ENCODE data around the gene PSD.

Gene PSD

GRCh38 chr10:102400076-102400475 lies 18.5 kb downstream of the PSD start:
- peak overlapping the region in 1 of 2 experiments; percentile 70 for H3K18ac ChIP-seq (ENCODE audit: low read depth in 1 of 2, low read length in 2 of 2)
- H4K8ac ChIP-seq (ENCODE audit: low read length) = peak overlapping the region; percentile 96
- H3K4me1 ChIP-seq (ENCODE audit: control insufficient read depth, insufficient read depth, low read depth, low read length) = peaks cover 61% of the 10 kb centered on the region
- peak overlapping the region; percentile 54 for H2AK5ac ChIP-seq (ENCODE audit: low read length, severe bottlenecking)
- peaks cover 31 to 71% of the 10 kb centered on the region in 2 experiments for H3K36me3 ChIP-seq (ENCODE audit: control insufficient read depth in 1 of 2, insufficient read depth in 2 of 2, low read depth in 1 of 2, low read length in 2 of 2)
- no peaks in the 10 kb centered on the region for H3K27me3 ChIP-seq (ENCODE audit: control insufficient read depth in 1 of 2, insufficient read depth in 1 of 2, low read length in 2 of 2)
- H3K23ac ChIP-seq (ENCODE audit: low read length in 2 of 2) = no peak overlapping the region
- 91% methylated on average over 16 of the region's 17 CpGs for WGBS
- peak overlapping the region; percentile 22 to 61 for H3K4ac ChIP-seq (ENCODE audit: low read depth in 1 of 2, low read length in 2 of 2)
- H3K79me1 ChIP-seq (replicated peaks; ENCODE audit: low read length, poor library complexity, severe bottlenecking) = peaks cover 23% of the 10 kb centered on the region
- no peak overlapping the region for H3K14ac ChIP-seq (ENCODE audit: low read length in 2 of 2)
- no peak overlapping the region for H3K4me3 ChIP-seq (ENCODE audit: insufficient read depth in 1 of 2, low read depth in 1 of 2, low read length in 2 of 2)
- no peak overlapping the region for H2BK120ac ChIP-seq (ENCODE audit: low read depth, low read length)
- peak overlapping the region in 1 of 2 experiments; percentile 51 for H2BK12ac ChIP-seq (ENCODE audit: low read length in 2 of 2)
- H2BK5ac ChIP-seq (ENCODE audit: low read depth, low read length, poor library complexity, severe bottlenecking) = no peak overlapping the region
- H4K91ac ChIP-seq (ENCODE audit: low read length) = peak overlapping the region; percentile 86
- H3K9ac ChIP-seq (ENCODE audit: low read length) = peak overlapping the region; percentile 76
- peak overlapping the region; percentile 73 for H3K4me2 ChIP-seq (ENCODE audit: low read length, poor library complexity, severe bottlenecking)
- no peak overlapping the region for H2AFZ ChIP-seq (ENCODE audit: low read depth, low read length)
- DNase-seq = no peak
- peak overlapping the region; percentile 68 for H2BK15ac ChIP-seq (ENCODE audit: low read depth, poor library complexity, severe bottlenecking)
- no peak overlapping the region for H3K27ac ChIP-seq (ENCODE audit: low read length, poor library complexity, severe bottlenecking)
- no peaks in the 10 kb centered on the region for H3K9me3 ChIP-seq (ENCODE audit: control insufficient read depth, low read length)

DNA sequence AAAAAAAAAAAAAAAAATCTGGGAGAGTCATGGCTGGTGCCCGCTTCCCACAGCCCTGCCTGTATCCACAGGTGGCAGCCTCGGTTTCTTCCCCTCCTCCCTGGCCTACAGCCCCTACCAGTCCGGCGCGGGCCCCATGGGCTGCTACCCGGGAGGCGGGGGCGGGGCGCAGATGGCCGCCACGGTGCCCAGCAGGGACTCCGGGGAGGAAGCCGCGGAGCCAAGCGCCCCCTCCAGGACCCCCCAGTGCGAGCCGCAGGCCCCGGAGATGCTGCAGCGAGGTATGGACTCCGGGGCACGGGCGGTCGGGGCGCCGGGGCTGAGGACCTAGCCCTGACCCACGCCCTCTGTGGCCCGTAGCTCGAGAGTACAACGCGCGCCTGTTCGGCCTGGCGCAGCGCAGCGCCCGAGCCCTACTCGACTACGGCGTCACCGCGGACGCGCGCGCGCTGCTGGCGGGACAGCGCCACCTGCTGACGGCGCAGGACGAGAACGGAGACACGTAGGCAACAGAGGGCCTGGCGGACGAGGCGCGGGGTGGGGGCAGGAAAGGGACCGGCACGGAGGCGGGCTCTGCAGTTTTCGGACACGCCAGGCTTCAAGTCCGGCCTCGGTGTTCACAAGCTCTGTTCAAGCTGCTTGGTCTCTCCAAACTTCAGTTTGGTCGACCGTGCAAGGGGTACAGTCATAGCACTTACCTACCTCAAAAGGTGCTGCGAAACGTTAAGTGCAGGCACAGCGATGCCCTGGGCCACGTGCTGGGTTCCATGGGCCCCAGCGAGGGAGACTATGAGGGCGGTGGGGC lies 19.2 kb downstream of the PSD start:
- H2BK120ac ChIP-seq (ENCODE audit: low read depth, low read length) = no peak overlapping the region
- peak overlapping the region; percentile 55 to 67 for H3K4me3 ChIP-seq (ENCODE audit: insufficient read depth in 1 of 2, low read depth in 1 of 2, low read length in 2 of 2)

GRCh38 chr10:102398172-102399020 lies 20.2 kb downstream of the PSD start:
- H2BK15ac ChIP-seq (ENCODE audit: low read depth, poor library complexity, severe bottlenecking) = no peak overlapping the region
- peak overlapping the region; percentile 76 for H3K9ac ChIP-seq (ENCODE audit: low read length)
- DNase-seq = no peak
- H3K23ac ChIP-seq (ENCODE audit: low read length in 2 of 2) = no peak overlapping the region
- peaks cover 23% of the 10 kb centered on the region for H3K79me1 ChIP-seq (replicated peaks; ENCODE audit: low read length, poor library complexity, severe bottlenecking)
- H3K9me3 ChIP-seq (ENCODE audit: control insufficient read depth, low read length) = no peaks in the 10 kb centered on the region
- no peak overlapping the region for H3K27ac ChIP-seq (ENCODE audit: low read length, poor library complexity, severe bottlenecking)
- peaks cover 31 to 60% of the 10 kb centered on the region in 2 experiments for H3K36me3 ChIP-seq (ENCODE audit: control insufficient read depth in 1 of 2, insufficient read depth in 2 of 2, low read depth in 1 of 2, low read length in 2 of 2)
- H3K4me1 ChIP-seq (ENCODE audit: control insufficient read depth, insufficient read depth, low read depth, low read length) = peaks cover 65% of the 10 kb centered on the region
- no peak overlapping the region for H2BK12ac ChIP-seq (ENCODE audit: low read length in 2 of 2)
- 93% methylated on average over 18 of the region's 21 CpGs for WGBS
- H3K4me3 ChIP-seq (ENCODE audit: insufficient read depth in 1 of 2, low read depth in 1 of 2, low read length in 2 of 2) = no peak overlapping the region
- H3K4me2 ChIP-seq (ENCODE audit: low read length, poor library complexity, severe bottlenecking) = no peak overlapping the region
- no peaks in the 10 kb centered on the region for H3K27me3 ChIP-seq (ENCODE audit: control insufficient read depth in 1 of 2, insufficient read depth in 1 of 2, low read length in 2 of 2)
- H2AFZ ChIP-seq (ENCODE audit: low read depth, low read length) = no peak overlapping the region
- H4K8ac ChIP-seq (ENCODE audit: low read length) = no peak overlapping the region
- H4K91ac ChIP-seq (ENCODE audit: low read length) = no peak overlapping the region
- H3K18ac ChIP-seq (ENCODE audit: low read depth in 1 of 2, low read length in 2 of 2) = no peak overlapping the region
- H3K14ac ChIP-seq (ENCODE audit: low read length in 2 of 2) = no peak overlapping the region
- no peak overlapping the region for H2BK5ac ChIP-seq (ENCODE audit: low read depth, low read length, poor library complexity, severe bottlenecking)
- no peak overlapping the region for H3K4ac ChIP-seq (ENCODE audit: low read depth in 1 of 2, low read length in 2 of 2)
- H2AK5ac ChIP-seq (ENCODE audit: low read length, severe bottlenecking) = no peak overlapping the region
- H2BK120ac ChIP-seq (ENCODE audit: low read depth, low read length) = no peak overlapping the region

More for the DNA sequence above, 19.2 kb downstream of the PSD start:
- Histone ChIP-seq H2BK5ac (ENCODE audit: low read depth, low read length, poor library complexity, severe bottlenecking) (no peak overlapping the region), H2BK12ac (ENCODE audit: low read length in 2 of 2) (peak overlapping the region in 1 of 2 experiments; percentile 51), H3K27me3 (ENCODE audit: control insufficient read depth in 1 of 2, insufficient read depth in 1 of 2, low read length in 2 of 2) (no peaks in the 10 kb centered on the region), H3K9ac (ENCODE audit: low read length) (peak overlapping the region; percentile 76), H3K4ac (ENCODE audit: low read depth in 1 of 2, low read length in 2 of 2) (peak overlapping the region; percentile 22 to 61), H3K14ac (ENCODE audit: low read length in 2 of 2) (no peak overlapping the region), H3K4me2 (ENCODE audit: low read length, poor library complexity, severe bottlenecking) (peak overlapping the region; percentile 73), H3K23ac (ENCODE audit: low read length in 2 of 2) (no peak overlapping the region), H3K27ac (ENCODE audit: low read length, poor library complexity, severe bottlenecking) (peak overlapping the region; percentile 54), H3K18ac (ENCODE audit: low read depth in 1 of 2, low read length in 2 of 2) (peak overlapping the region; percentile 70 to 78), H2AFZ (ENCODE audit: low read depth, low read length) (peak overlapping the region; percentile 46), H3K4me1 (ENCODE audit: control insufficient read depth, insufficient read depth, low read depth, low read length) (peaks cover 66% of the 10 kb centered on the region), H4K91ac (ENCODE audit: low read length) (peak overlapping the region; percentile 86), H4K8ac (ENCODE audit: low read length) (peak overlapping the region; percentile 96), H3K36me3 (ENCODE audit: control insufficient read depth in 1 of 2, insufficient read depth in 2 of 2, low read depth in 1 of 2, low read length in 2 of 2) (peaks cover 31 to 67% of the 10 kb centered on the region in 2 experiments), H3K9me3 (ENCODE audit: control insufficient read depth, low read length) (no peaks in the 10 kb centered on the region), H2BK15ac (ENCODE audit: low read depth, poor library complexity, severe bottlenecking) (peak overlapping the region; percentile 68), H2AK5ac (ENCODE audit: low read length, severe bottlenecking) (peak overlapping the region; percentile 28), H3K79me1 (replicated peaks; ENCODE audit: low read length, poor library complexity, severe bottlenecking) (peaks cover 23% of the 10 kb centered on the region)
- 7% methylated on average over 71 of the region's 72 CpGs for WGBS
- peak; percentile 86 for DNase-seq

All from mesenchymal stem cell (in vitro differentiated cells and primary cell).